Skeletal muscle cell (primary cell): Measurements from ENCODE around the gene SYNDIG1.
"Not testable (repeated sequence)": the region's sequence is repeated elsewhere in the genome, so short reads cannot be mapped to it uniquely, and the experiment has no call there.

ENCODE experiments used
- DNase-seq: peaks from one replicate; pipeline ENCODE4 v3.0.0-alpha.2; 2010; ENCODE audit warnings: low read depth
- H3K4me3 ChIP-seq: 2 replicates; pipeline ENCODE4 v1.5.1; 2011; ENCODE audit warnings: low read depth, mild to moderate bottlenecking, control low read depth, low read length, moderate library complexity

Gene SYNDIG1

DNA sequence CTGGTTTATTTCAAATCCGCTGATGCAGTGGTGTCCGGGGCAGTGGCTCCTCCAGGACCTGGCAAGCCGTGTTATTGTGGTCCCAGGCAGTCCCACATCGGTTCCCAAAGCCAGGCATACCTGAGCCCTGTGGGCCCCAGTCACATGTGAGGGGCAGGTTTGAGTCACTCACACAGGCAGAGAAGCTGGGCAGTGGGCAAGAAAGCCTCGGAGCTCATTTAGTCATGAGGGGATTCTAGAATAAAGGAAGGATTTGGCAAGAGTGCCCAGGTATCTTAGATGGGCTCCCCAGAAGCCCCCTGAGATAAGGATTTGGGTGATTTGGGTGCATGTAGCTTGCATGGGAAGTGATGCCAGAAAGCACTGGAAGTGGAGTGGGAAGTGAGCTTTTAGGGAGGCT is 37.3 kb downstream of the SYNDIG1 start:
- no peak overlapping the region for H3K4me3 ChIP-seq
- no peak for DNase-seq

DNA sequence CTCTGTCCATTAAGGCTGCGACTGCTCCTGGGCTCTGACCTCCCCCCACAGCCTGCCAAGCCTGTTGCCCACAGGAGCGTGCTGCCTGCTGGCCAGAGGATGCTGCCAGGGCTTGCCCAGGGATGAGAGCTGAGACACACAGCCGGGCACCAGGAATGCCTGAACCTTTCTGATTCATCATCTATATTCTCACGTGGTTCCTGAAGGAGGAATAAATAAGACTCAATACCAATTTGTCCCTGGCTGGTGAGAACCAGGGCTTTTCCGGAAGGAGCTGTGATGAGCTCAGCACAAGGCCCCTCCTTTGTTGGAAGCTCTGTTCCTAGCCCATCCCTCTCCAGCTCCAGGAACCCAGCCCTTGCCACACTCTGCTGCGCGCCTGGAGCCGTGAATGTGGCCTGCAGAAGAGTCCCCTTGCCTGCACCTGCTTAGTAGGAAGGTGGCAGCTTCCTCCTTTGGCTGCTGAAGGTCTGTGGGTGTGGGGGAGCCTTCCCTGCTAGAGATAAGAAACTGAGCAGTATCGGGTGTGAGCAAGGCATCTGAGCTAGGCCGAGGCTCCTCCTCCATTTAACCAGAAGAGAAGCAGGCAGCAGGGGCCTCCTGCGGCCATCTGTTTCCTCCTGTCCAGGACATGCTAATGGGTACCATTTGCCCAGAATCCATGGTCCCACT is 37.9 kb downstream of the SYNDIG1 start:
- DNase-seq: no peak

DNA sequence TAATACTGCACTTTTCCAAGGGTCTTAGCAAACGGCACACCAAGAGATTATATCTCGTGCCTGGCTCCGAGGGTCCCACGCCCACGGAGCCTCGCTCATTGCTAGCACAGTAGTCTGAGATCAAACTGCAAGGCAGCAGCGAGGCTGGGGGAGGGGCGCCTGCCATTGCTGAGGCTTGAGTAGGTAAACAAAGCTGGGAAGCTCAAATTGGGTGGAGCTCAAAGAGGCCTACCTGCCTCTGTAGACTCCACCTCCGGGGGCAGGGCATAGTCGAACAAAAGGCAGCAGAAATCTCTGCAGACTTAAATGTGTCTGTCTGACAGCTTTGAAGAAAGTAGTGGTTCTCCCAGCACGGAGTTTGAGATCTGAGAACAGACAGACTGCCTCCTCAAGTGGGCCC is 43.0 kb downstream of the SYNDIG1 start:
- DNase-seq, H3K4me3 ChIP-seq: not testable (repeated sequence)

More for the DNA sequence above, 37.9 kb downstream of the SYNDIG1 start:
- no peak overlapping the region for H3K4me3 ChIP-seq

DNA sequence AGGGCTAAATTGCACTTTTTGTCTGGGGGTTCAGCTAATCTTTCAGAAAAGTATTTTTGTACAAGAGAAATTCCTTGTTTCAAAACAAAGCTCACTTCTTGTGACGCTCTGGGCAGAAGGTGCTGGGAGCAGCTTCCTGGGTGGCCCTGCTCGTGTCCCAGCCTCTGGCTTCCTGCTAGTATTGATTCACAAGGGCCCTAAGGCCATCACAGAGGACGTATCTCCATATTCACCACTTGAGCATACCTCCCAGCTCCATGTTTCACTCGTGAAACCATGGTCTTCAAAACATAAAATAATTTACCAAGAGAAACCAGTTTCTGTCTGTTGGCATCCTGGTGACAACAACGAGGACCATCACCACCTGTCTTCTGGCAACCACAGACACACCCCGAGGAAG is 49.1 kb downstream of the SYNDIG1 start:
- DNase-seq: no peak
- H3K4me3 ChIP-seq: no peak overlapping the region

DNA sequence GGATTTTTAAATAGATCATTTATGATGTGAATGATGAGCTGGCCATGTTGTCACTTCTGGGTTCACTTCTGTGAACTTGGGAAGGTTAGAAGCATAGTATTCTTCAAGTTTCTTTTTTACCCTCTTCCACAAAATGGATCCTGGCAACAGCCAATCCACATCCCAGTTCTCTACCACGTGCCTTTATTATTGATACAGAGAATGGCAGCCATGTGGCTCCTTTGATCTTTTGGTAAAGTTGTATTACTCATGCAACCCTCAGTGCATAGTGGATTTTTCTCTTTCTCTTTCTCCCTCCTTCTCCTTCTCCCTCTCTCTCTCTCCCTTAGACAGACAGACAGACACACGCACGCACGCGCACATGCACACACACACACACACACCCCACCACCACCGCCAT is 50.0 kb downstream of the SYNDIG1 start:
- DNase-seq: no peak

DNA sequence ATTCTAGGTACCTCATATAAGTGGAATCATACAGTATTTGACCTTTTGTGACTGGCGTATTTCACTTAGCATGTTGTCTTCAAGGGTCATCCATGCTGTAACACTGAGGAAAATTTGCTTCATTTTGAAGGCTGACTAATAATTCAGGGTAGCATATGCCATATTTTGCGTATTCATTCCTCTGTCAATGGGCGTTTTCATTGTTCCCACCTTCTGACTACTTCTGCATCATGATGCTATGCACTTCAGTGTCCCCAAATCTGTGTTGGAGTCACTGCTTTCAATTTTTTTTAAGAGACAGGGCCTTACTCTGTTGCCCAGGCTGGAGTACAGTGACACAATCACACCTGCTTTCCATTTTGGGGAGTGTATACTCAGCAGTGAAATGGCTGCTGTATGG is 51.6 kb downstream of the SYNDIG1 start:
- DNase-seq: no peak
- H3K4me3 ChIP-seq: no peak overlapping the region

More for the DNA sequence above, 50.0 kb downstream of the SYNDIG1 start:
- H3K4me3 ChIP-seq: no peak overlapping the region

DNA sequence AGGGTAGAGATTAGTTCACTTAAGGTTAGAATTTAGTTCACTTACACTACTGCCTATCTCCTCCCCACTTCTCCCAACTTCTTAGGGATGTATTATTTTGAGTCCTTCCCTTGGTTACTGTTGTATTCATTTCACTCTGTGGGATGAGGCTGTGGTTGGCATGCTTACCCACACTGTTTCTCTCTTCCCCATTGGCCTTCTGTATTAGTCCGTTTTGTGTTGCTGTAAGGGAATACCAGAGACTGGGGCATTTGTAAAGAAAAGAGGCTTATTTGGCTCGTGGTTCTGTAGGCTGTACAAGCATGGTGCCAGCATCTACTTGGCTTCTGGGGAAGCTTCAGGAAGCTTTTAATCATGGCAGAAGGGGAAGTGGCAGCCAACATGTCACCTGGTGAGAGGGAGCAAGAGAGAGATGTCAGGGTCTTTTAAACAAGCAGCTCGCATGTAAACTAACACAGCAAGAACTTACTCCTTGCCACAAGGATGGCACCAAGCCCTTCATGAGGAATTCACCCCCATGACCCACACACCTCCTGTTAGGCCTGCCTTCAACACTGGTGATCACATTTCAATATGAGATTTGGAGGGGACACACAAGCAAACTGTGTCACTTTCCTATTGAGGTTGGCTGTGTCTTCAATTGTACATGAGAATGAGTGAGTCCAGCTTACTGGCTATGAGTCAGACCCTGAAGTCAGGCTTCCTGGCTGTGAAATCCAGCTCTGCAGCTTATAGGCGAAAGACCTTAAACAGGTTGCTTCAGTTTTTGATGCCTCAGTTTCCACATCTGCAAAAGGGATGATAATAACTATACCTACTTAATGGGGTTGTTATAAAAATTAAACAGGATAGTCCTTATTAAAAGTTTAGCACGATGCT is 53.3 kb downstream of the SYNDIG1 start:
- DNase-seq: no peak
- no peak overlapping the region for H3K4me3 ChIP-seq

DNA sequence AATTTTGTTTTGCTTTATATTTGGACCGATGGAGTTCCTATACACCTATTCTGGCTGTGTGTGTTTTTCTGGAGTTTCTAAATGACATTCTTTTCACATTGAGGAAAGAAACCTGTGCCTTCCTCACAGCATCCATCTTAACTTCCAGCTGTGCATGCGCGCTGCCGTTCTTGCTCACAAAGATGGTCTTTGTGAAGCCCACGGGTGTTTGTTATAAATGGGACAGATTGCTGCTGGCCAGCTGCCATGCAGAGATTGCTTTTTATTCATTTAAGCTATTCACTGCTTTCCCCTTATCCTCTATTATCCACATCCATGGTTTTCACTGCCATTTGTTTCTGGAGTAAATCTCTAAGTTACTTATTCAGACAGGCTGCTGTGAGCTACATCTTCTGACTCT is 54.2 kb downstream of the SYNDIG1 start:
- no peak for DNase-seq
- H3K4me3 ChIP-seq: no peak overlapping the region

DNA sequence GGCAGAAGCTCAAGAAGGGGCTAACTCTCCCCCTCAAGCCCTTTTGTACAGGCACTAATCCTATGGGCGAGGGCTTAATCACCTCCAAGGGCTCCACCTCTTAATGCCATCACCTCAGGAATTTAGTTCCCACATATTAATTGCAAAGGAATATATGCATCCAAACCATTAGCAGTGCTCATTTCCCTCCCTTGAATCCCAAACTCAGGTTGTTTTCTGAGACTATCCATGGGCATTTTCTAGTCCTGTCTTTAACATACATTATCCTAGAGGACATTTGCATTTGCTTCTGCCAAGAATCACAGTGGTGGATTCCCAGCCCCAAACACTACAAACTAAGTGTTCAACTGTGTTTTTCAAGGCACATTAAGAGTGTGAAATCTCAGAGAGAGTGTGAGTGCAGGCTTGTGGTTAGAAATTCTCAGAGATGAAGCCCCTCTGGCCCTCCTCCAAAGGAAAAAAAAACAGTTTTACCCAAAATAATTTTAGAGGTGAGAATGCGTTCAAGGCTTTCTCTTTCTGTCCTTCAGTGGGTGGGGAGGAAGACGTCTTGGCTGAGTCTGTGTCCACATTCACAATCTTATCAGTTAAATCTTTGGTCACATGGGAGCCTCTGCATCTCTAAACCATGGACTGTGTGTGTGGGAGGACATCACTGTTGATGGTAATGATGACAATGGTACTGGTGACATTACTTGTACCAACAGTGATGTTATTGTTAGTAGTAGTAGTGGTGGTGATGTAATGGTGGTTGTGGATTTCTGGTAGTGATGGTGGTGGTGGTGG is 59.3 kb downstream of the SYNDIG1 start:
- H3K4me3 ChIP-seq: no peak overlapping the region
- DNase-seq: no peak

DNA sequence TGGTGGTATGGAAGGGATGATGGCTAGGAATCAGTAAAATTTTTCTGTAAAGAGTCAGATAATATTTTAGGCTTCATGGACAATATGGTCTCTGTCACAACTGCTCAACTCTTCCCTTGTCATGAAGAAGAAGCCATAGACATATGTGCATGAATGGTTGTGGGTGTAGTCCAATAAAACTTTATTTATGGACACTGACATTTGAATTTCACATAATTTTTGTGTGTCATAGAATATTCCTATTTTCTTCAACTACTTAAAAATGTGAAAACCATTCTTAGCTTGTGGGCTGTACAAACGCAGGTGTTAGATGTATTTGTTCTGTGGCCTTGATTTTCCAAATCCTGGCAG is 59.9 kb downstream of the SYNDIG1 start:
- DNase-seq: no peak
- H3K4me3 ChIP-seq: no peak overlapping the region

DNA sequence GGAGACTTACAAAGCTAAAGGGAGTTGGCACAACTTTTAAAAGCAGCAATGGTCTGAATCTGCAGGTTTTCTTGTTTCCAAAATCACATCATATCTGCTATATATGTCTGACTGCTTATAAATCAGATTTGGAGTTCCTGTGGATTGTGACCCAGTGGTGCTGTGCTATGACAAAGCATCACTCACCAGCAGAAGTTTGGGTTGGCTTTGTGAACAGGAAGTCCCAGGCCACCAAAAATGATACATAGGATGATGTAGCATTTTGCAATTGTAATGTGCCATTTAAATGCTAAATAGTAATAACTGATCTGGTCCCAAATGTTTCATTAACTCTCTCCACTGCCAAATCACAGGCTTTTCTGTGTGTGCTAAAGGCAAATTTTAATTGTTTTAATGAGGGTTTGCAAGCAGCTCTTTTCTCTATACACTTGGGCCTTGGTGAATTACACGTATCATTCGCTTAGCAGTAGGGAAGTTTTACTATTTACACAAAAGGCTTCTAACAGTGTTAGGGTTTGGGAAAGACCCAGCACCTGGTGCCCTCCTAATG is 60.8 kb downstream of the SYNDIG1 start:
- no peak overlapping the region for H3K4me3 ChIP-seq
- no peak for DNase-seq

DNA sequence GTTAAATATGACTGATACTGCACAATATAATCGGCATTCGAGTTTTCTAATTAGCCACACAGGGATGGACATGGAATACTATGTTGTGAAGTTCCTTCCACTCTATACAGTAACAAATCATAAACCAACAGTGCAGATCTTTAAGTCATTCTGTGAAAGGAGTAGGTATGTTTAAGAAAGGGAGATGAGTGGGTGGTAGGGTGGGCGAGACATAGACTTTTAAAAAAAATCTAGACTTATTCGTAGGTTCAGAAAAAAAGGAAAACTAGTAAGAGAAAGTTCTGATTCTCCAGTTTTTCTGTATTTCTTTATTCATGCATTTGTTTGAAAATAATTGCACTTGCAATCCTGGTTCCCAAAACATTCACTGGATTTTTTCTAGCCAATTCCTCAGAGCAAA is 61.8 kb downstream of the SYNDIG1 start:
- no peak overlapping the region for H3K4me3 ChIP-seq
- no peak for DNase-seq

DNA sequence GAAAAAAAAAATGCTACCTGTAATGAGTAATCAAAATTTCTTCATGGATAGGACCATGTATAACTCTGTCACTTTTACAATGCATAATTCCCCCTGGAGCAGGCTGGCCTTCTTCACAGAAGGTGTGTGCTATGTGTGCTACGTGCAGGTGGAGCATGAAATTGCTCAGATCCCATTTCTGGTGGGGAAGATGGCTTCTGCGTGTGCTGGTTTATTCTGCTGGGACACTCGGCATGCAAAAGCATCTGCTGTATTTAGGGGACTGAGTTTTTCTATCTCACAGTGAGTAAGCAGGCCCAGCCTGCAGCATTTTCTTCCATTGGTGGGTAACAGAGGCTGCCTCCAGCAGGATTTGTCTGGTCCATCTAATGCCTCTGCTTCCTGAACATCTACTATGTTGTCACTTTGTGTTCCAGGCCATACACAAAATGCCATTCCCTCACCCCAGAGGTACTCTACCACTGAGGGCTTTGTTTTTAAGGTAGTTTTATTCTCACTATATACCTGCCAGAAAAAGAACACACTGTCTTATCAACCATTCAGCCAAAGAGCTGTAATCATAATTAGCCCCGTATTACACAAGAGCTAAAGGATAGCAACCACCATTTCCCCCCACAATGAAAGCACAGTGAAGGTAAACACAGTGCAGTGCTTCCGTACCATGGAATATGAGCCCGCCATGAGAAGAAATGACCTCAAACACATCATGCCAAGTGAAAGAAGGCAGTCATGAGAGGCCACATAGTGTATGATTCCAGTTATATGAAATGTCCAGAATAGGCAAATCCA is 62.4 kb downstream of the SYNDIG1 start:
- H3K4me3 ChIP-seq: no peak overlapping the region
- DNase-seq: no peak

DNA sequence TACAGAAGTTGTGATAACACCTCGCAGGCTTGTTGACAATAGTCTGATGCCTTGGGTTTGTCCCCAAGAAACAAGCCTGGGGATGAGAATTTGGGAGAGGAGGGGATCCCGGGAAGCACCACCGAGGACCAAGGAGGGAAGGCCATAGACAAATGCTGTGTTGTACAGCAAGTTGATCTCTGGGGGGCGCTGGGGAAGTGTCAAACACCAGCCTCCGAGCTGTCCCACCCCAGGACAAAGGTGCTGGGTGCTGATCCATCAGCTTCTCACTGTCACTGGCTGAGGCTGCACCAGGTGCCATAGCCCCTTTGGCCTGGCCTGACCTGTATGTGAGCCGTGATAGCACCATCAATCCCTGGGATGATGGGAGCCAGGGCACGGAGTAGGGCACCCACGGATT is 64.0 kb downstream of the SYNDIG1 start:
- DNase-seq: no peak
- H3K4me3 ChIP-seq: no peak overlapping the region

DNA sequence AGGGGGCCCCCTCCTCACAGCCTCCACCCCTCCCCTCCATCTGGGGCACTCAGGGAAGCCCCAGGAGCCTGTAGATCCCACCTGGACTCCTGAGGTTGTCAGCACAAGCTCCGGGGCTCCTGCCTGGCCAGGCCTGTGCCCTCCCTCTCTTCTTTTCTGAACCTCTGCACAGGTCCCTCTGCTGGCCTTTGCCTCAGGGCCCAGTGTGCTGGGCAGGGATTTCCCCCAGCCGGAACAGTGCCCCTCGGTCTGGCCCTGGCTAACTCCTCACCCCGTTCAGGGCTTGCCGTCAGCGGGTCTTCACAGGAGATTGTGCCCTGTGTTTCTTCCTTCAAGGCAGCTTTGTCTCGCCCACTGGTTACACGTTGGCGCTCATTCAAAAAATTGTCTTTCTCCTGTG is 64.9 kb downstream of the SYNDIG1 start:
- H3K4me3 ChIP-seq: no peak overlapping the region
- DNase-seq: no peak

DNA sequence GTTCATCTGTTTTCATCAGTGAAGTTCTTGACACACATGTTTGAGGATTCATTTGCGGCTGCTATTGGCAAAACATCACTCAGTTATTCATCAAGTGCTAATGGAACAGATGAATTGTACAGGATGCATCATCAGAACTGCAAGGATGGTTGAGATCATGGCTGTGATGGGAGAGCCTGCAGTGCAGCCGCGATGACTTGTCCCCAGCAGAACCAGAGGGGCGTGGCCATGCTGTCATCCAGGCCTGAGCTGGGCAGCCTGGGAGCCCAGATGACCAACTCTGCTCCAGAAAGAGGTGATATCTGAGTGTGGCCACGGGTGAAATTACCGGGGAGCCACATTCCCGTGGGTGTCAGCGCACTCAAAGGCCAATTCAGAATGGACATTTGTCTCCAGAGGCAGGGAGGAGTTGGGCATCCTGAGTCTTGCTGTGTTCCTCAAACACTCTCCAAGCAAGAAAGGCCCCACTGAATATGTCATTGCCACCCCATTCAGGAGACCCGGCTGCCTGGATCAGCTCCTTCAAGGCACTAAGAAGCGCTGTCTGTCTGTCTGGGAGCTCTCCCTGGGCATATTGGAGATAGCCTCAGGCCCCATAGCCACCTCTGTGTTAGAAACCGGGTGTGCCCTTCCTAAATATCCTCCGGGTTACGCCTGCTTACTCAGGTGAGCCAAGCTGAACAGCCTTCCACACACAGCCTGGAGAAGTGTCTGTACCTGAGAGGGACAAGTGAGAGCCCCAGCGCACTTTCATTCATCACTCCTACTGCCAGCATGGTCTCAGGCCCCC is 66.7 kb downstream of the SYNDIG1 start:
- no peak for DNase-seq
- no peak overlapping the region for H3K4me3 ChIP-seq

DNA sequence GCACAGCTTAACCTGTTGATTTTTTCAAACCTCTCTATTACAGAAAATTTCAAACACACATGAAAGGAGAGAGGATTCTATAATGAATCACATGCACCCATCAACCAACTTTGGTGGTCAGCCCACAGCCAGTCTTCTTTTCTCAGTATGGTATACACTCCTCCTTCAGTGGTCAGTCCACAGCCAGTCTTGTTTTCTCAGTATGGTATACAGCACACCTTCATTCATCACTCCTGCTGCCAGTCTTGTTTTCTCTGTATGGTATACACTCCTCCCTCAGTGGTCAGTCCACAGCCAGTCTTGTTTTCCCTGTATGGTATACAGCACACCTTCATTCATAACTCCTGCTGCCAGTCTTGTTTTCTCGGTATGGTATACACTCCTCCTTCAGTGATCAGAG is 67.8 kb downstream of the SYNDIG1 start:
- DNase-seq: no peak
- H3K4me3 ChIP-seq: no peak overlapping the region

DNA sequence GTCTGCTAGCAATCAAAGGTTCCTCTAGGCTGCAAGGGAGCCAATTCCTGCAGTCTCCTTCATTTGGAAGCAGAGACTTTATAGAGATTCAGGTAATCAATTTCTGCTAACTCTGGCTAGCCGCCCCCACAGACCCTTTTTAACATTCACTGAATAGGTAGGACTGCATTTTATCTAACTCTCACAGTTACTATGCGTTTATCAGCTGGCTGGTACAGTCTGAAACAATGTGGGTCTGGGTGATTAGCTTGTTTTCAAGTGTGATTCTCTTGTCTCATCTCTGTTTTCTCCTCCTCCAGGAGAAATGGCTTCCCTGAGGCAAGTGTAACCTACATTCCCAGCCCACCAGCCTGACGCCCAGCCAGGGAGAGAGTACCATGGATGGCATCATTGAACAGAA is 73.3 kb downstream of the SYNDIG1 start:
- DNase-seq: no peak
- no peak overlapping the region for H3K4me3 ChIP-seq

DNA sequence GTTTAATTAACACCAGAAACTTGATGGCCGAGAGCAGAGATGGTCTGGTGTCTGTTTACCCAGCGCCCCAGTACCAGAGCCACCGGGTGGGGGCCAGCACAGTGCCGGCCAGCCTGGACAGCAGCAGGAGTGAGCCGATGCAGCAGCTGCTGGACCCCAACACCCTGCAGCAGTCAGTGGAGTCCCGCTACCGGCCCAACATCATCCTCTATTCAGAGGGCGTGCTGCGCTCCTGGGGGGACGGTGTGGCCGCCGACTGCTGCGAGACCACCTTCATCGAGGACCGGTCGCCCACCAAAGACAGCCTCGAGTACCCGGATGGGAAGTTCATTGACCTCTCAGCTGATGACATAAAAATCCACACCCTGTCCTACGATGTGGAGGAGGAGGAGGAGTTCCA is 73.7 kb downstream of the SYNDIG1 start:
- DNase-seq: no peak
- no peak overlapping the region for H3K4me3 ChIP-seq
